Astrocyte (in vitro differentiated cells and primary cell): ENCODE data around the gene HGFAC. TPM values are rescaled to one million over a fixed set of nuclear protein-coding genes. Genes with fewer than 3 reads are reported as not detected.

Experiments used
- DNase-seq: peaks from one replicate; pipeline ENCODE4 v3.0.0-alpha.2; 2010; ENCODE audit warnings: low read depth
- FAIRE-seq: peaks from 2 replicates; lab custom pipeline; 2011; peaks lifted over from hg19 to GRCh38; lab: Jason Lieb, UNC
- H2AFZ ChIP-seq: 2 replicates; pipeline ENCODE4 v1.6.0; 2012; ENCODE audit warnings: low read depth, low read length, inconsistent platforms
- H3K27ac ChIP-seq: 2 replicates; pipeline ENCODE4 v1.5.1; 2011; ENCODE audit warnings: low read depth, low read length, inconsistent platforms
- H3K27me3 ChIP-seq: 2 replicates; pipeline ENCODE4 v1.6.0; 2011; ENCODE audit warnings: low read length, inconsistent platforms; ENCODE audit not compliant: insufficient read depth
- H3K36me3 ChIP-seq: 2 replicates; pipeline ENCODE4 v1.5.1; 2011; ENCODE audit warnings: low read length, inconsistent platforms; ENCODE audit not compliant: insufficient read depth
- H3K4me1 ChIP-seq: 2 replicates; pipeline ENCODE4 v1.5.1; 2011; ENCODE audit warnings: low read length, inconsistent platforms; ENCODE audit not compliant: insufficient read depth
- H3K4me2 ChIP-seq: 2 replicates; pipeline ENCODE4 v1.6.0; 2012; ENCODE audit warnings: low read length, inconsistent platforms
- H3K4me3 ChIP-seq: 2 replicates; pipeline ENCODE4 v1.5.1; 2011; ENCODE audit warnings: low read depth, mild to moderate bottlenecking, low read length, inconsistent platforms; ENCODE audit not compliant: insufficient read depth
- H3K79me2 ChIP-seq: 2 replicates; pipeline ENCODE4 v1.6.0; 2012; ENCODE audit warnings: mild to moderate bottlenecking, low read length, inconsistent platforms; ENCODE audit not compliant: insufficient read depth
- H3K9ac ChIP-seq: 2 replicates; pipeline ENCODE4 v1.6.0; 2012; ENCODE audit warnings: mild to moderate bottlenecking, low read length, inconsistent platforms
- H3K9me3 ChIP-seq: 2 replicates; pipeline ENCODE4 v1.5.1; 2012; ENCODE audit warnings: low read depth, mild to moderate bottlenecking, low read length, inconsistent platforms; ENCODE audit not compliant: insufficient read depth
- H4K20me1 ChIP-seq: 2 replicates; pipeline ENCODE4 v1.6.0; 2012; ENCODE audit warnings: low read length, inconsistent platforms; ENCODE audit not compliant: insufficient read depth
- H3K27ac Mint-ChIP-seq: one replicate; pipeline ENCODE4 v1.8.0; 2021; ENCODE audit warnings: mild to moderate bottlenecking, mixed read lengths; ENCODE audit not compliant: unreplicated experiment
- H3K27me3 Mint-ChIP-seq: one replicate; pipeline ENCODE4 v1.8.0; 2021; ENCODE audit warnings: low read depth, mixed read lengths; ENCODE audit not compliant: unreplicated experiment
- H3K36me3 Mint-ChIP-seq: one replicate; pipeline ENCODE4 v1.8.0; 2021; ENCODE audit warnings: low read depth, mixed read lengths; ENCODE audit not compliant: unreplicated experiment
- H3K4me1 Mint-ChIP-seq: one replicate; pipeline ENCODE4 v1.8.0; 2021; ENCODE audit warnings: low read depth, mixed read lengths; ENCODE audit not compliant: unreplicated experiment
- H3K4me3 Mint-ChIP-seq: one replicate; pipeline ENCODE4 v1.8.0; 2021; ENCODE audit warnings: mild to moderate bottlenecking, moderate library complexity, mixed read lengths; ENCODE audit not compliant: unreplicated experiment
- H3K9me3 Mint-ChIP-seq: one replicate; pipeline ENCODE4 v1.8.0; 2021; ENCODE audit warnings: mild to moderate bottlenecking, mixed read lengths; ENCODE audit not compliant: unreplicated experiment
- CTCF ChIP-seq: IDR thresholded peaks from 2 replicates; pipeline ENCODE4 v1.5.1; 2011; ENCODE audit warnings: low read depth, mild to moderate bottlenecking, inconsistent platforms, low read length, moderate library complexity; ENCODE audit not compliant: insufficient read depth
- EZH2 ChIP-seq: IDR thresholded peaks from 2 replicates; pipeline ENCODE4 v1.6.1; 2012; ENCODE audit warnings: mild to moderate bottlenecking, low read length, inconsistent platforms; ENCODE audit not compliant: insufficient read depth
- total RNA-seq: library from RNA; stranded (reverse); gene quantifications from 2 replicates; pipeline ENCODE4 v1.2.1, GENCODE V29; 2021

Gene HGFAC
- total RNA-seq, 1 donor from 2014 or later, result 0.52 TPM

- H2AFZ ChIP-seq, result no peak overlapping the region
- no peak overlapping the region for H3K4me2 ChIP-seq
- H3K4me3 Mint-ChIP-seq, result no peak overlapping the region
- H3K79me2 ChIP-seq, result no peaks in the 10 kb centered on the region
- H3K9me3 Mint-ChIP-seq, result no peaks in the 10 kb centered on the region
- H4K20me1 ChIP-seq, result no peaks in the 10 kb centered on the region
- no peak overlapping the region for H3K27ac Mint-ChIP-seq
- no peaks in the 10 kb centered on the region for H3K36me3 ChIP-seq
- DNase-seq, result no peak
- no peaks in the 10 kb centered on the region for H3K36me3 Mint-ChIP-seq
- peaks cover 9% of the 10 kb centered on the region for H3K27me3 Mint-ChIP-seq
- H3K4me1 Mint-ChIP-seq, result no peaks in the 10 kb centered on the region
- no peaks in the 10 kb centered on the region for H3K9me3 ChIP-seq
- no peak overlapping the region for H3K27ac ChIP-seq
- H3K4me3 ChIP-seq, result no peak overlapping the region
- TF ChIP-seq CTCF (no peak), EZH2 (no peak)
- H3K4me1 ChIP-seq, result peaks cover under 1% of the 10 kb centered on the region
- H3K9ac ChIP-seq, result no peak overlapping the region
- no peaks in the 10 kb centered on the region for H3K27me3 ChIP-seq
- no peak for FAIRE-seq
Measured at GRCh38 chr4:3446631-3447320, 5.0 kb downstream of the HGFAC start.

DNA sequence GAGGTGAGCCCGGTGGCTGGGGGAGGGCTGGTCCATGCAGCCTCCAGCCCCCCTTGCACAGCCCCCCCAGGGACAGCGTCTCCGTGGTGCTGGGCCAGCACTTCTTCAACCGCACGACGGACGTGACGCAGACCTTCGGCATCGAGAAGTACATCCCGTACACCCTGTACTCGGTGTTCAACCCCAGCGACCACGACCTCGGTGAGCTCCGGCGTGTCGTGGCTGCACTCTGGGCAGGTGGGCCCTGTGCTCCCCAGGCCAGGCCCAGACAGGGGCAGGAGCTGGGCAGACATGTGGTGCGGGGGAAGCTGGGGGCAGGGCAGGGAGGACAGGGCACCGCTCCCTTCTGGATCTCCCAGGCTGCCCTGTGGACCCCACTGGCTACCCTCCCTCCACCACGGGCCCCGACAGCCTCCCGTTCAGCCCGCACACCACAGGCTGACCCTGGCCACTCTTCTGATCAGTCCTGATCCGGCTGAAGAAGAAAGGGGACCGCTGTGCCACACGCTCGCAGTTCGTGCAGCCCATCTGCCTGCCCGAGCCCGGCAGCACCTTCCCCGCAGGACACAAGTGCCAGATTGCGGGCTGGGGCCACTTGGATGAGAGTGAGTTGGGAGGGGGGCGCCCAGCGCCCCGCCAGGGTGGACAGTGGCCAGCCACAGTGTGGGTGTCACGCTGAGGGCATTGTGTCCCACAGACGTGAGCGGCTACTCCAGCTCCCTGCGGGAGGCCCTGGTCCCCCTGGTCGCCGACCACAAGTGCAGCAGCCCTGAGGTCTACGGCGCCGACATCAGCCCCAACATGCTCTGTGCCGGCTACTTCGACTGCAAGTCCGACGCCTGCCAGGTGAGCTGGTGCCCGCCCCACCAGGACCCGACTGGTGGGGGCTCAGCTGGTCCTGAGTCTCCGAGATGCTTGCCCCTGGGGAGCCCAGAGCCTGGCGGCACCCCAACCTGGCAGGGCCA, 5.9 kb downstream of the HGFAC start:
- no peak overlapping the region for H3K4me3 ChIP-seq
- no peak overlapping the region for H3K27ac ChIP-seq
- H3K79me2 ChIP-seq, result no peaks in the 10 kb centered on the region
- DNase-seq (no peak), FAIRE-seq (no peak)
- H3K9ac ChIP-seq, result no peak overlapping the region
- TF ChIP-seq CTCF (no peak), EZH2 (no peak)
- no peaks in the 10 kb centered on the region for H3K27me3 ChIP-seq
- no peak overlapping the region for H2AFZ ChIP-seq
- H3K9me3 Mint-ChIP-seq, result no peaks in the 10 kb centered on the region
- H3K4me1 Mint-ChIP-seq, result peaks cover 2% of the 10 kb centered on the region
- H3K4me3 Mint-ChIP-seq, result no peak overlapping the region
- H3K9me3 ChIP-seq, result no peaks in the 10 kb centered on the region
- H3K4me2 ChIP-seq, result no peak overlapping the region
- peaks cover 9% of the 10 kb centered on the region for H3K27me3 Mint-ChIP-seq
- H3K36me3 ChIP-seq, result no peaks in the 10 kb centered on the region
- peaks cover 9% of the 10 kb centered on the region for H3K4me1 ChIP-seq
- no peaks in the 10 kb centered on the region for H3K36me3 Mint-ChIP-seq
- no peak overlapping the region for H3K27ac Mint-ChIP-seq
- no peaks in the 10 kb centered on the region for H4K20me1 ChIP-seq
